ENCODE results near the gene CCDC33.

The CCDC33 gene

DNA sequence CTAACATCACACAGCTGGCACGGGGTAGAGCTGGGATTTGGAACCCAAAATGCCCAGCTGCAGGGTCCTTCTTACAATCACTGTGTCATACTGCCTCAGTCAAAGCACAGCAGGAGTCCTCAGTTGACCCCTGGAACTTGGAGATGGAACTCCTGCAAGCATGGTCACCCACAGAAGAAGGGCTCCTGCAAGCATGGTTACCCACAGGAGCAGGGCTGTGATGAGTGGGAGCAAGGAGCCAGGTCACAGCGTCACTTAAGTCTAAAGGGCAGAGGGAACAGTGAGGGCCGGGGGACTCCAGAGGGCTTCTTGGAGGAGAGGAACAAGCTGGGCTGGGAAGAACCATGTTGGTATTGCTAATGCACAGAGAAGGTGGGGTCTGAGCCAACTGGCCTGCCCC, 24.9 kb downstream of the CCDC33 start:
- DNase-seq = no peak

DNA sequence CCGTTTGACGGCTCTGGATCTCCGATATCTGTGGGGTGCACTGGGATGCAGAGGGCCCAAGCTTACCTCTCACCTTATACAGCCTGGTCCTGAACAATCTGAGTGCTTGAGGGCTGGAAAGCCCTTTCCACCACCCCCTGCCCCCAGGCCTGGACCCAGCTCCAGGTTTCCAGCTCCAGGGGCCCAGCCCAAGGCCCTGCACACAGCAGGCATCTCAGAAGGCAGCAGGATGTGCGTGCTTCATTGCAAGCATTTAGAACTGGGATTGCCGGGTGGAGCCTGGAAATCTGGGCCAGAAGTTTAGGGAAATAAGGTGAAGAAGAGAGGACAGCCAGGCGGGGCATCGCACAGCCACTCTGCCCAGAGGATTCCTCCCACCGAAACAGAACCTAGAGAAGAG, 25.6 kb downstream of the CCDC33 start:
- DNase-seq = no peak

DNA sequence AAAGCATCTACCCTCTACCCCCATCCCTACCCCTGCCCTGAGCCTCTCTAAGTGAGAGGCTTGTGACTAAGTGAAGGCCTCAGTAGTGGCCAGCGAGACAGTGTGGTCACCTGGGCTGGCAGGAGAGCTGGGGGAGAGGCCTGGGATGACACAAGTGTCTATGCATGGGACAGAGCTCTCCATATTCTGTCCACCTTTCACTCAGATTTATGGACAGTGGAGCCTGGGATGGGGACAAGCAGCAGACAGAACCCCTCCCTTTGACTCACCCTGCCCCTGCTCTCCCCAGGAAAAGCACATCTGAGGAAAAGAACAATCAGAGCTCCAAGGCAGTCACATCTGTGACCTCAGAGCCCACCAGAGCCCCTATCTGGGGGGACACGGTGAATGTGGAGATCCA, 26.0 kb downstream of the CCDC33 start:
- DNase-seq = no peak

GRCh38 chr15:74262625-74263024, 26.5 kb downstream of the CCDC33 start:
- no peak for DNase-seq

DNA sequence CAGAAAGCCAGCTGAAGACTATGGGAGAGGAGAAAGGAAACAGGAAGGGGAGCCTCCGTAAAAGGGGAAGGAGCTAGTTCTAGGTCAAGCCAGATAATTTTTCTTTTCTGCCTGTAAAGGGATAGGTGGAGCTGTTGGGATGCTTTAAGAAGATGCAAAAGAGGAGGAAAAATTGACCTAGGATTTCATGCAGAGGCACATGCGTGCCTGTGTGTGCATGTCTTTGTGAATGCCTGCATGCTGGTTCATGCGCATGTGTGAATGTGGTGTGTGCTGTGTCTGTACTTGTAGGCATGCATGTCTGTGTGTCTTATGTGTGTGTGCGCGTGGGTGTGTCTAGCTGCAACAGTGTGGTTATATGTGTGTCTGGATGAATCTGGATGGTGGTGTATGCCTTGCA, 27.3 kb downstream of the CCDC33 start:
- DNase-seq = peak; percentile 8 to 25

DNA sequence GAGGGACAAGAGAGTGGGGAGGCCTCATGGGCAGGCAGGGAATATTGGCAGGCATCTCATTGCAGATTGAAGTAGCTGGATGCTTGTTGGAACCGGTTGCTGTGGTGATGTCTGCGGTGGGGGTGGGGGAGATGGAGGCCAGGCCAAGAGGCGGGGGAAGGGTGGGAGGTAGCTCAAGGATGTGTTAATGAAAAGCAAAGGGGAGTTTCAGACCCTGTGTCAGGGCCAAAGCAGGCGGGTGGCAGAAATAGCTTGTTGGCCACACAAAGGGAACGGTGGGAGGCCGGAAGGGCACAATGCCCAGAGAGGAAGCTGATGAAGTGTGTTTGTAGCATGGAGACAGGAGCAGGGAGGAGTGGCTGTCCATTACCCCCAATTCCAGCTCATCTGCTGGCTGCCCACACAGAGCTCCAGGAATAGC, 28.0 kb downstream of the CCDC33 start:
- no peak for DNase-seq

- DNase-seq = peak in 1 of 2 experiments; percentile 2
Observed at GRCh38 chr15:74265046-74265639, 29.0 kb downstream of the CCDC33 start.

DNA sequence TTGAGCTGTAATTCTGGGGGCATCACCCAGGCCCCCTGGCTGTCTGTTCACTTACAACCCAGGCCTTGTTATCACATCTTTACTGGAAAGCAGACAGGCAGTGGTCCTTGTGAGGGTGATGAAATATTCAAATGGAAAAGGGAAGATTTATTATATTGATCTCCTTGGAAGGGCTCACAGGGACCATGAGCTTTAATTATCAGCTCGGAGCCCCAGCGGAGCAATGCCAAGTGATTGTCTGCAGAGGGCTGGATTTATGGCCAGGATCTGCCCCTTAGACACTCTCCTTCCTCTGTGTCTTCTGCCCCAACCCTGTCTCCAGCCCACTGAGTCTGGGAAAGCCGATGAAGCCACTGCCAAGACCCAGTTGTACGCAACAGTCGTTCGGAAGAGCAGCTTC, 31.9 kb downstream of the CCDC33 start:
- no peak for DNase-seq

- no peak for DNase-seq
Observed at GRCh38 chr15:74269362-74270035, 33.4 kb downstream of the CCDC33 start.

GRCh38 chr15:74270155-74270554, 34.0 kb downstream of the CCDC33 start:
- DNase-seq = no peak

- no peak for DNase-seq
Observed at GRCh38 chr15:74270854-74271520, 34.9 kb downstream of the CCDC33 start.

- no peak for DNase-seq
Observed at GRCh38 chr15:74272812-74273211, 36.7 kb downstream of the CCDC33 start.

DNA sequence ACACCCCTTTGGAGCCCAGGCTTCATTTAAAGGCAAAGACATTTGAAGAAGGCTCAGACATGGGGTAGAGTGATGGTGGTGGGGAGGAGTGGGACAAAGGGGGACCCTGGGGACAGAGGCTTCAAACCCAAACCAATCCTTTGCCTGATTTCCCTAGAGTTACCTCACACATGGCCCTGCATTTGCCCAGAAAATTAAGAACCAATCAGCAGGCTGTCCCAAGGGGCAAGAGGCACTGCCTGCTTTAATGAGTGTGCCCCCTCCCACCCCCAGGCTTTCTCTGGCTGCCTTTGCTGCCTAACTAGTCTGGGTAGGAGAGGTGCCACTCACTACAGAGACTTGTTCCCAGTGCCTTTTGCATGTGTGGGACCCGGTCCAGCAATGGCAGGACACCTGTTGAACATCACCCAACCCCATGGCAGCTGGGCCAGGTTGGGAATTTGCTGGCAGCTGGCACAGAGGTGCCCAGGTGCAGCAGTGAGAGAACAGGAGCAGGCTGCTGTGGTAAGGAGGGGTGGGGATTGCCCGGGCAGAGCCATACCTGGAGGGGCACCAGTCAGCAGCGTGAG, 38.4 kb downstream of the CCDC33 start:
- DNase-seq = no peak

GRCh38 chr15:74275957-74276356, 39.8 kb downstream of the CCDC33 start:
- DNase-seq = no peak

DNA sequence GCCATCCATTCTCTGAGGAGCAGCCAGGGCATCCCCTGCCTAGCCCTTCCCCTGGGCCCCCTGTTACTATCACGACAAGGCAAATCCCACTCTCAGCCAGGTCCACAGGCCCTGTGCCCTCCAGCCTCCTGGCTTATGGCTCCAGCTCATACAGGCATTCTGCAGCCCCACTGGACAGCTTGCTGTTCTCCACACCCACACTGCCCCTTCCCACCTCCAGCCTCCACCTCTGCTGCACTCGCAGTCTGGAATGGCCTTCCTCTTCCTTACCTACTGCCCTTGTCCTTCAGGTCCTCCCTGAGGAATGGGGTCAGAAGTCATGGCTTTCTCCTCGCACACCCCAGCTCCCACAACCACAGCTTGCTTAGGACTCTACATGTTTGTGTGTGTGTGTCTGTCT, 40.4 kb downstream of the CCDC33 start:
- DNase-seq = no peak

- no peak for DNase-seq
Observed at GRCh38 chr15:74277242-74277810, 41.2 kb downstream of the CCDC33 start.

GRCh38 chr15:74278207-74278606, 42.1 kb downstream of the CCDC33 start:
- DNase-seq = no peak

- DNase-seq = no peak
Observed at GRCh38 chr15:74281147-74282133, 45.3 kb downstream of the CCDC33 start.

GRCh38 chr15:74283368-74283767, 47.2 kb downstream of the CCDC33 start:
- DNase-seq = no peak

DNA sequence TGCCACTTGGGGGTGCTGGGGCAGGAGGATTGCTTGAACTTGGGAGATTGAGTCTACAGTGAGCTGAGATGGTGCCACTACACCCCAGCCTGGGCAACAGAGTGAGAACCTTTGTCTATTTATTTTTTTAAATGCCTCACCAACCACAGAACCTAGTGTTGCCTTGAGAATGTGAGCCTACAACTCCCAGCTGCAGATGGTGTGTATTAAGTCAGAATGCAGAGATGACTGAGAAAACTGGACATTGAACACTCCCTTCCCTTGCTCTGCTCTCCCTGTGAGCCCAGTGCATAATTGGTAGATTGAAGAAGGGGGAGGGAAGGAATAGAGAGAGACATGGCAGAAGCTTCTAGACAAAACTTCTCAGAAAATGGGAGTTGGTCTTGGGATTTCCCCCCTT, 53.5 kb downstream of the CCDC33 start:
- no peak for DNase-seq

DNA sequence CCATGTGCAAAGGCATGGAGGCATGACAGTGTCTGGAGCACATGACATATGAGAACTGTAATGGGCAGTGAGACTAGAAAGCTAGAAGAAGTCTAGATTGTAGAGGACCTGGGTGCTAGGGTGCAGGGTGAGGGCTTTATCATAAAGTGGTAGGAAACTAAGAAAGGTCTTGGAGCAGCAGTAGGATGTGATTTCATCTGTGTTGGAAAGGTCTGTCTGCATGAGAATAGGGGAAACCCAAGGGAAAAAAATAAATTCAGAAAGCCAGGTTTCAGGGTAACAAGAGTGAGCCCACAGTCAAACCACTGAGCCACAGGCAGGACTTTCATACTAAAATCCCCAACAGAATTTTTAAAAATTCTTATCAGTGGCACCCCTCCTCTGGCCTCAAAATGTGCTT, 54.5 kb downstream of the CCDC33 start:
- DNase-seq = no peak

Measured in Kasumi-1 (cell line).